Smooth muscle cell of the brain vasculature (primary cell): ENCODE results near the gene ISM2.

ENCODE experiments used
- DNase-seq: peaks from one replicate; pipeline ENCODE4 v3.0.0-alpha.2; 2012; ENCODE audit warnings: low read depth, low spot score

The ISM2 gene

DNA sequence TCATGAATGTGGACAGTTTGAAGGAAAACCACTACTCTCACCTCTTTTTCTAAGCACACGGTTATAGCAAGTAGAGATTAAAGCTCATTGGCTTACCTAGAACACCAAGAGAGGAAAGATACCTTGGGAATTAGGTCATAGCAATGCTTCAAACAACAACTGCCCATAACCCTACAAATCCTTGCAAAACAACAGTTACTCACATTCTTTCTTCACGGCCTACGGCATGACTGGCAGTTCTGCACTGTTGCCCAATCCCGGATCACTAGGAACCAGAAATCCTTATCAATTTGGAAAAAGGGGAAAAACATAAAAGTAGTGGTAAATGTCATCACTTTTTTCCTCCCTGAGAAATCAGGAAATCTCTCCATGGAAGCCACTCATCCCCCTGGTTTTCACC lies 9.6 kb upstream of the ISM2 start:
- no peak for DNase-seq

- DNase-seq = no peak
Measured at GRCh38 chr14:77507762-77508161, 9.1 kb upstream of the ISM2 start.

- DNase-seq = no peak
Measured at GRCh38 chr14:77505031-77505430, 6.4 kb upstream of the ISM2 start.

GRCh38 chr14:77503138-77503537 lies 4.5 kb upstream of the ISM2 start:
- no peak for DNase-seq

DNA sequence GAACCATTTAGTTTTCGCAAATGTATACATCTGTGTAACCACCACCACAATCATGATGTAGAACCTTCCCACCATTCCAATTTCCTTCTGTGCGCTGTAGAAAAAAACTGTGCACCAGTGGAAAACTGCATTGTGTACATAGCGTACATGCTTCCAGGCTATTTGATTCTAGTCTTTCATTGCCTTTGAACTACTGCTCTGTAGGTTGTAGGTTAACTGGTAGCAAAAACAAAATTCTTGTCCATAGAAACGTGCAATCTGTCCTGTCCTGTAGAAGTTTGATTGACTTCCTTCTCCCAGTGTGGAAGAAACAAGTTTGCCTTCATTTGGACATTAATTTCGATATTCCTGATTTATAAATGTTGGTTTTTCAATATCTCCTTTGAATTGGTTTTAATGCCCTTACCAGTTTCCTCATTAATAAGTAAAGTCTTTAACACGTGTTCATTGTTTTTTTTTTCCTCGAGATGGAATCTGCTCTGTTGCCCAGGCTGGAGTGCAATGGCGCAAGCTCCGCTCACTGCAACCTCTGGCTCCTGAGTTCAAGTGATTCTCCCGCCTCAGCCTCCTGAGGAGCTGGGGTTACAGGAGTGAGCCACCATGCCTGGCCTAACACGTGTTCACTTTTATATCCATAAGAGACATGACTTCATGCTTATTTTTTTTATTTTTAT lies 3.6 kb upstream of the ISM2 start:
- DNase-seq = no peak

GRCh38 chr14:77498984-77499527 lies 440 bp upstream of the ISM2 start:
- no peak for DNase-seq

- no peak for DNase-seq
Measured at GRCh38 chr14:77495334-77495733, 3.3 kb downstream of the ISM2 start.

DNA sequence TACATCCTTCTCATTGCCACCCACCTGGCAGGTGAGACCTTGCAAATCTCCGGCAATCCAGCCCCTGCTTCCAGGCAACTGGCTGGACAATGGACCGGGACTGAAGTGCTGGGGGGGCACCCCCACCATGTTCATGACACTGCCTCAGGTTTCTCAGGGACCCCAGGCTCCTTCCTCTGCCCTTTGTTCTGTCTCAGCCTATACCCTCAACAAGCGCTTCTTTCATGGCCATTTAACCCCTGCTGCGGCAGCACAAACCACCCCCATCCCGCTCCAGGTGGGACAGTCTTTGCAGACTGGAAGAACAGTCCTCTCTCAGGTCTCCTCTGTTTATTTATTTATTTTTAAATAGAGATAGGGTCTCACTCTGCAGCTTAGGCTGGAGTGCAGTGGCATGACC lies 7.6 kb downstream of the ISM2 start:
- DNase-seq = no peak

GRCh38 chr14:77490347-77490986 lies 8.1 kb downstream of the ISM2 start:
- no peak for DNase-seq

GRCh38 chr14:77489041-77489440 lies 9.6 kb downstream of the ISM2 start:
- DNase-seq = no peak

GRCh38 chr14:77488558-77488957 lies 10.1 kb downstream of the ISM2 start:
- no peak for DNase-seq

DNA sequence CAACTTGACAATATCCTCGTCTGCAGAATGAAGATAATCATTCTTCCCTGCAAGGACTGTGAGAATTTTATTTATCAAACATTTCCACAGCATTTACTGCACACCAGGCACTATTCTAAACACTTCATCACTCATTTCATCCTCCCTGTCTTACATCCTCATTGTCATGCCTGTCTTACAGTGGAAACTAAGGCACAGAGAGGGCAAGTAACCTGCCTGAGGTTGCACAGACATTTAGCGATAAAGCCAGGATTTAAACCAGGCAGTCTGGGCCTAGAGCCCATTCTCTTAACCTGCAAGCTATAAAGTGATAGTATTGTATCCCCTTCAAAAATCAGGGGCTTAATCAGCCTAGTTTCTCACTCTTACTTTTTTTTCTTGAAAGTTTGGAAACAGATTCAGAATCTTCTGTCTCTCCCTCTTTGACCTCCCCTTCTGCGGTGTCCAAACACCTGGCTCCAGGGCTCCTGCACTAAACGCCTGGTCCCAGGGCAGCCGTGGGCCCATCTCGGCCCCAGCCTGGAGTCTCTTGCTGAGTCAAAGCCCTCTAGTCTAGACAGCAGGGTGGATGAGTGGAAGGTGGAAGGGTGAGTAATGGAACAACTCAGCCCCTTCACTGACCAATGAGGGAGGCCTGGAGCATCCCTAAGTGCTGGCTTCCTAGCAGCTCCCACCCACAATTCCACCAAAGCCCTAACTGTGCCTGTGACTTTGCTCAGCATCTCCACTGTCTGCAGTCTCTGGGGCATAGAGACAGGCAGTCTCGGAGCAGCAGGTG lies 12.5 kb downstream of the ISM2 start:
- DNase-seq = no peak

- DNase-seq = no peak
Measured at GRCh38 chr14:77485256-77485655, 13.4 kb downstream of the ISM2 start.

DNA sequence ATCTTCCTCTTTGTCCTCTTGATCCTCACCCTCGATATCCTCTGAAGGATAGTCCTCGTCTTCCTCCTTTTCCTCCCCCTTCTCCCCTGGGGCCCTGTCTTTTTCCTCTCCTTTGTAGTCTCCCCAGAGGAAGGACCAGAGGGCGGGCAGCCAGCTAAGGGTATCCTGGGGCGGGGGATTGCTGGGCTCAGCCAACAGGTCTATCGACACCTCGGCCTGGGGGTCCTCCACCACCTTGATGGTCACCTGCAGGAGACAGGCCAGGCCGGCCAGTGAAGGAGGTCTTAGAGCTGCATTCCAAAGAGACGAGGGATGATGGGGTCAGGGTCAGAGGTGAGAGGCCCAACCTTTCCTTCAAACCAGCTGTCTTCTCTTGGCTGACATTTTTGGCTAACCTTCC lies 16.2 kb downstream of the ISM2 start:
- DNase-seq = no peak

DNA sequence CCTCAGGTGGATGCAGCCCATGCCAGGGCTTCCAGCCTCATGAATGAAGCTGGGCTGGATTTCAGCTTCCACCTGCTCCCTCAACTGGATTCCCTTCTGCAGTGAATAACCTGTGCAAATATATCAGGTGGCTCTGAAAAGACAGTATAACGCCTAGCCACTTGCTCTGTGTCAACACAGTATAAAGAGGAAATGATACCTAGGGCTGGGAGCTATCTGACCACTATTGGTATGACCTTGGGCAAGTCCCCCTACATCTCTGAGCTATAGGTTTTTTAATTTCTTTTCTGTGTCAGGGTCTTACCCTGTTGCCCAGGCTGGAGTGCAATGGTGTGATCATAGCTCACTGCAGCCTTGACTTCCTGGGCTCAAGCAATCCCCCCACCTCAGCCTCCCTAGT lies 19.8 kb downstream of the ISM2 start:
- no peak for DNase-seq

- DNase-seq = no peak
Measured at GRCh38 chr14:77478029-77478428, 20.6 kb downstream of the ISM2 start.

GRCh38 chr14:77475432-77476115 lies 23.0 kb downstream of the ISM2 start:
- DNase-seq = no peak

DNA sequence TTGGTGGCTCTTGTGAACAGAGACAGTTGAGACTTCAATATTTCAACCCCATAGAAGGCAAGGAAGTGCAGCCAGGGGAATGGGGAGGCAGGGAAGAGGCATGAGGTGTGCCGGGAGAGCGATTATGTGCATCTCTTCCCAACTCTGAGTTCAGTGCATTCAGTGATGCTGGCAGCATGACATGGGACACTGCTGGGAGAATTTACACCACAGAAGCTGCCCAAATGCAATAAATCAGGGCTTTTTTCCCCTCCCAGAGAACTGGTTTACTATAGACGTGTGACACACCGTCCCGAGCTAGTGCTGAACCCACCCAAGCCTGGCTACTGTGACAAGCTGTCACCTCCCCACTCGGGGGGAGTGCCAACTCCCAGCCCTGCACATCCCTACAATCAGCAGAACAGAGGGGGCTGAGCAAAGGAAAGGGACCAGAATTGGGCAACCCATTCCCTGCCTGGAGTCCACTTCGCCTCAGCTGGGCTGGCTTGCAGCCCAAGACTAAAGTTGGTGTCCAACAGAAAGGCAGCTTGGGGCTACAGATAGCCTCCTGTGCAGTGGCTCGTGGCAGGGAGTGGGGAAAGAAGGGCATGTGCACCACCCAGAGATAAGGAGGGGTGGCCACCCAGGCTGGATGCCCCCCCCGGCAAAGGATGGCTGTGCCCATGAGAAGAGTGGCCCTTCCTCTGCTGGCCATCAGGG lies 24.0 kb downstream of the ISM2 start:
- DNase-seq = no peak

- no peak for DNase-seq
Measured at GRCh38 chr14:77473921-77474320, 24.7 kb downstream of the ISM2 start.

DNA sequence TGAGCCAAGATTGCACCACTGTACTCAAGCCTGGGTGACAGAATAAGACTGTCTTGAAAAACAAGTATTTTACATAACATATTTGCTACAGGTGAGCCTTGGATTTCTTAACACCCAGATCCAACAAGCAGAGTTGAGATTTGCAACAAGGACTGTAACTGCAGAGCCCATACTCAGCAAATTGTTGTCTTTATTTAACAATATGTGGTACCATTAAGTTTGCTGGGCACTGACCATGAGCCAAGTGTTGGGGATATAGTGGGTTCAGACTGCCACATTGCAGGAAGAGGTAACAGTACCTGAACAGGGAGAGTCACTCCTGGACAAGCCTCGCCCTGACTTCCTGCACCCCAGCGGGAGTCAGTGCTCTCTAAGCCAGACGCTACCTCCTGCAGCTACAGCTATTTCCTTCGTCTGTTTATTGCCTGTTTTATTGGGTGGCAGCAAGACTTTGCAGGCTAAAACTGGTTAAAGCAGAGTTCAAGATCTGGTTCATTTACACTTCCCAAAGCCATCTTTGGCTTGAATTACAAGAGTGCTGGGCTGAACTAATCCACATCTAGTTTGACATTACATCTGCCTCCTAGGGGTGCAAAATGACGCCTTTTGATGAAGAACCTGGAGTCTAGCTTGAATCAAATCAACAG lies 28.3 kb downstream of the ISM2 start:
- DNase-seq = no peak

- DNase-seq = no peak
Measured at GRCh38 chr14:77469539-77469938, 29.1 kb downstream of the ISM2 start.
